Stimulated activated CD8-positive, alpha-beta memory T cell treated with anti-CD3 and anti-CD28 coated beads, Interleukin-7, amount 100 ng/mL, for 48 hours (primary cell): ENCODE data around the gene FAM168A.
"Not testable (repeated sequence)": the region's sequence is repeated elsewhere in the genome, so short reads cannot be mapped to it uniquely, and the experiment has no call there.

Experiments
- DNase-seq, 2 donors: peaks; one replicate each; pipeline ENCODE4 v3.0.0-alpha.2; 2020; ENCODE audit warnings: low read depth in 1 of 2; ENCODE audit errors: extremely low read depth in 1 of 2

Gene FAM168A

DNA sequence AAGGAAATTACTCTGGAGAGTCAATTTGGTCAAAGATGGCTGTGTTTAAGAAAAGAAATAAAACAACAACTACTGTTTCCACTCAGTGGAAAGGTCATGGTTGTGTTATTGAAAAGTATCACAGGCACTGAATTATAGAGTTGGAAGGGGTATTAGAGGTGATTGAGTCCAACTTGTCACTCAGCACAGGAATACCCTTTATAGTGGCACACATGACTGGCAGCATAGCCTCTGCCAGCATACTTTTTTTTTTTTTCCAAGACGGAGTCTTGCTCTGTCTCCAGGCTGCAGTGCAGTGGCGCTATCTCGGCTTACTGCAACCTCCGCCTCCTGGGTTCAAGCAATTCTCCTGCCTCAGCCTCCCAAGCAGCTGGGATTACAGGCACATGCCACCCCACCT is 161.1 kb downstream of the FAM168A start:
- DNase-seq = not testable (repeated sequence)

DNA sequence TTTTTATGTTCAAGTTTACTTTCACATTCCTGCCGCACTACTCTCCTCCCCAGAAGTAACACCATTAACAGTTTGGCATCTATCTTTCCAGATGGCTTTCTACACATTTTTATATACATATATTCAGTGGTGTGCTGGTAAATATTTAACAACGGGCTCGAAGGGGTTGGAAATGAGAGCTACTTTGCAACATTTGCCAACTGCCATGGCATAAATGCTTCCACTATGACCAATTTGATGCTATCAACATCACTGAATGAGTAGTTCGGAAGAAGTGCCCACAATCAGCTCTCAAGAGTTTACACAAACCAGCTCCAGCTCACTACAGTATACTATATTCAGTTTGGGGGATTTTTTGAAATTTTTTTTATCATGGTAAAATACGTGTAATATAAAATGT is 166.5 kb downstream of the FAM168A start:
- no peak for DNase-seq

DNA sequence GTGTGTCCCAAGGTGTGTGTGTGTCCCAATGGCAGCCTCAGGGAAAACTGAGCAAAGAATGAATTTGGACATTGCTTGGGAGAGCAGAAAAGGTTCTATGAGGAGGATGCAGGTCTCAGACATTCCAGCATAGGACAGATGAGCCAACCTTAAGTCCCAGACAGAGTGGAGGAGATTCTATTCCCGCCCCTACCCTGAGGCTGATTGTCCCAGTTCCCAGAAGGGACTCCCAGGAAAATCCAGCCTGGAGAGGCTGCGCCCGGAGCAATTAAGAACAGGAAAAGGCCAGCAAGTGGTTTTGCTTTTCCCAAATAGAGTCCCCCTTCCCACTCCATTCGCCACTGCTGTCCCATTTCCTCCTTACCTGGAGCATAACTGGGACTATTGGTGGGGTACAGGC is 167.6 kb downstream of the FAM168A start:
- DNase-seq = no peak

DNA sequence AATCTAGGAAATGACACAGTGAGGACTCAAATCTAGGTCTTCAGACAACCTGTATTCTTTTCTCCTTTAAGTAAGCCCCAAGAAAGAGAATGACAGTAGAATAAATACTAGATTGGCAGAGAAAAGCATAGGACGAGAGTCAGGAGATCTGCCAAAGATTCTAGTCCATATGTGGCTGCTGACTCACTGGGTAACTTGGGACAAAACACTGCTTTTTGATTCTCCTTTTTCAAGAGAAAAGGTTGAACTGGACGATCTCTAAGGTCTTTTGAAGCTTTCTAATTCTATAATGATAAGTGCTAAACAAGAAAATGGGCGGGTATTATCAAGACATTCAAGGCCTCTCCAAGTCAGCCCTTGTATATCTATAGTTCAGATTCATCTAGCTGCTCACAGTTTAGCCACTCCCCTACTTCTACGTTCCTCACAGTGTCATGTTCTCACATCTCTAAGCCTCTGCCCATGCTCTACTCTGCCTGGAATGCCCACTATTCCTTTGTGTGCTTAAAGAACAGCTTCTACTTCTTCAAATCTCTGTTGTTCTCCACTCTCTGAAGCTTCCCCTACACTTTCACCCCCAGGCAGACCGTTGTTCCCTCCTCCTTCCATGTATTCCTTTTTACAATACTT is 168.7 kb downstream of the FAM168A start:
- DNase-seq = no peak

DNA sequence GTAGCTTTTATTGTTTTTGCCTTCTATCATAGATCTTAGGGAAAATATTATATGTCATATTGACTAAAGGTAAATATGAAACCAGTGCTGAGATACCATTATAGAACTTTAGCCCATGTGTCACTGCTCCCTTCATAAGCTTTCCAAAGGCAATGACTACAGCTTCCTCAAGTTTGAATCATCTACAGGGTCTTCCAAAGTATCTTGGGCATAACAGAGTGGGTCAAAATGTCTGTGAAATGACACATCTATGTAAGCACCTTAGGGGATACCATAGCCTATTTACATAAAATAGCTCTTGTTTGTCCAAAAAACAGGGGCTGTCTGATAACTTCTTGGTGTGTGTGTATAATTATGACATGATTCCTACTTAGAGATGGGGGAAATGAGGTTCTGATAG is 169.2 kb downstream of the FAM168A start:
- DNase-seq = no peak

DNA sequence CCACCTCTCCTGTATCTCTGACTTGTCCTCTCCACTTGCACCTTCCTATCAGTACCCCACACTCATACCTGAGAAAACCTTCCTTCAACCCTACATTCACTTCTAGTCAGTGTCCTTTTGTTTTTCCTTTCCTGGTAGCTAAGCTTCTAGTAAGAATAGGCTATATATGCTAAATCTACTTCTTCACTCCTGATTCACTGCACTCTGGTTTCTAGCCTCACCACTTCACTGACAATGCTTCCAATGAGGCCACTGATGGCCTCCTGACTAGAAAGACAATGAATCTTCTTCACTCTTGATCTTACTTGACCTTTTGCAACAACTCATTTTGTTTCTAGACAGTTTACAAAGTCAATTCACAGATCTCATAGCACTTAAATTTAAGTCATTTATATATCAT is 169.7 kb downstream of the FAM168A start:
- no peak for DNase-seq

DNA sequence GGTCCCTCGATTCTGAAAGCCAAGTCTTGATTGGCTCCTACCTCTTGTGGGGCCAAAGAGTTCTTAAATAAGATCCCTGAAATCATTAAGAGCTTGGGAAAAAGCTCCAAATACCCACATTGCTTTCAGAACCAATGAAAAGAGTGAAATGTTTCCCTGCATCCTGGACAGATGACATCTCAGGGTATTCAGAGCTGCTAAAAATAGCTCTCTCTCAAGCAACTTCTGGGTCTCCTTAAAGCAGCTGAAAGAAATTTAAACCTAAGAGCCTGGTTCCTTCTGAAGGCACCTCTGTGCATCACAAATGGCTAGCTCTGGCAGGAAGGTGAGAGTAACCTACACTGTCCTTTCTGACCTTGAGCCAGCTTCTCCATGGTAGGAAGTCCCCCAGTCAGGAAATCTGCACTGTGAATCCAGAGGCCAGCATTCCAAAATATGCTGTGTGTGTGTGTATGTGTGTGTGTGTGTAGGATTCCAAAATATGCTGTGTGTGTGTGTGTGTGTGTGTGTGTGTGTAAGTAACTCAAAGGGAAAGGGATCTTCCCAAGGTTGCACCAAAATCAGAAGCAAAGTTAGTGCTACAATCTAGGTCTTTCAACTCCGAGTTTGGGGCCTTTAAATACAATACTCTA is 171.6 kb downstream of the FAM168A start:
- DNase-seq = no peak

DNA sequence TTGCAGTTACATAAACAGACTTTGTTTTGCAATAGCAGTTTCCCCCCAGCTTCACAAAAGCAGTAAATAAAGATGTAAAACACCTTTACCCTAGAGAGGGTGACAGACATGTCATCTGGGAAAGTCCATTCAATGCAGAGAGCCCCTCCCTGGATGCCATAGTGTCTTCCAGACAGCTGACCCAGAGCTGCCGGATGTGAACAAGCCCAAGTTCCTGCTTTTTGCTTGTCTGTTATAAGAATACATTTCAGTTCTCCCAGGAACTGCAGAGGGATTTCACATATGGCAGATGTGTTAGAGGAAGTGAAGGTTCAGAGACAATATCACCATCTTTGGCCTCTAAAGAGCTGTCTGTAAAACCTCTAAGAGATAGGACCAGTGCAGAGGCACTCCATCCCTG is 172.8 kb downstream of the FAM168A start:
- no peak for DNase-seq

DNA sequence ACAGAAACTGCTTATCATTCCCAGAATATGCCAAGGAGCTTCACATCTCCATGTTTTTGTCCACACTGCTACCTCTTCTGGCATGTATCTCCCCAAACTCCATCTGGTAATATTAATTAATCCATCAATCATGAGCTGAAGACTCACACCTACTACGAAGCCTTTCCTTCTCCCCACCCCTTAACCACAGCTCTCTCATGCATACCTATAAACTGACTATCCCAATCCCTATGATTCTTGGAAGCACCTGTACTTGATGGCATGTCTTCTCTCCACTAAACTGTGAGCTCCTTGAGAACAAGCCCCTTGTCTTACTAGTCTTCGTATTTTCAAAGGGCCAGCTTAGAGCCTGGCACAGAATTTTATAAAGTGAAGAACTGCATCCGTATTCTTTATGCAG is 174.4 kb downstream of the FAM168A start:
- DNase-seq = no peak

DNA sequence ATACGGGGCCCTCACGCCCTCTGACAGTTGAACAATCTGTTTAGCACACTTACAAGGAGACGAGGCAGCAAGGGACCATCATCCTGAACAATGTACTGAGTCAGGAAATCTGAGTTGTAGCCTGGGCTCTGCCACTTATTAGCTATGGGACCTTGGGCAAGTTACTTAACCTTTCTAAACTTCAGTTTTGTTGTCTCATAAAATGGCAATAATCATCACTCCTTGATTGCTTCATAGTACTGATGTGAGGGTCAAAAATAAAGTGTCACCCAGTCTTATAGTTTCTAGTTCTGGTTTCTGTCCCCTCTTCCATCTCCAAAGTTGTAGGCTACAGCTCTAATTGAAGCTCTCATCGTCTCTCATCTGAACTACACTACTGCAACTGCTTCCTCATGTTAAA is 175.0 kb downstream of the FAM168A start:
- DNase-seq = no peak

DNA sequence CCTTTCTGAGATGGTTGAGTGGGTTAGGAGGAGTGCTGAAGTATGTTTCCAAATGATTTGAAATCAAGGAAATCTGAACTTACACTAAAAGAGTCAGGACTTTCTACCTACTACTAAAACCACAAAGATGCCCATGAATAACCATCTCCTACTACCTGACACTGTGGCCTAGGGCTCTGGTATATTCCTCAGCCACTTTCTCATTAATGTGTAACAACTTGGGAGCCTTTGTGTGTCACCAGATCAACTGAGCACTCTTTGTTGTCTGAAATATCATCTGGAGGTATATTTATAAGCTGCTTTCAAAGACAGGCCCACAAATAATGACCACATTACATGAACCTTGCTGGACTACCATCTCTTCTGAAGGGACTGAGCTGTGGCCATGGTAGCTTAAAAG is 177.8 kb downstream of the FAM168A start:
- no peak for DNase-seq

DNA sequence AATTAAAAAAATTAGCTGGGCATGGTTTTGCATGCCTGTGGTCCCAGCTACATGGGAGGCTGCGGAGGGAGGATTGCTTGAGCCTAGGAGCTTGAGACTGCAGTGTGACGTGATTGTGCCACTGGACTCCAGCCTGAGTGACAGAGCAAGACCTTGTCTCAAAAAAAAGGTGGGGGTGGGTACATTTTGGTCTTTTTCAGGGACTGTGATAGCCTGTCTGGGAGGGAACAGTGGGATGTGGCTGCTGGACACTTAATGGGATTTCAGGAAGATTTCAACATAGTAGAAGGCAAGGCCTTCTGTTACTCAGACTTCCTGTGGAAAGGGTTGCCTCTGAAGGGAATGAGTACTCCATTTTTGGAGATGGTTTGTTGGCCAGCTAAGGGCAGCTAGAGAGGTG is 181.1 kb downstream of the FAM168A start:
- no peak for DNase-seq

DNA sequence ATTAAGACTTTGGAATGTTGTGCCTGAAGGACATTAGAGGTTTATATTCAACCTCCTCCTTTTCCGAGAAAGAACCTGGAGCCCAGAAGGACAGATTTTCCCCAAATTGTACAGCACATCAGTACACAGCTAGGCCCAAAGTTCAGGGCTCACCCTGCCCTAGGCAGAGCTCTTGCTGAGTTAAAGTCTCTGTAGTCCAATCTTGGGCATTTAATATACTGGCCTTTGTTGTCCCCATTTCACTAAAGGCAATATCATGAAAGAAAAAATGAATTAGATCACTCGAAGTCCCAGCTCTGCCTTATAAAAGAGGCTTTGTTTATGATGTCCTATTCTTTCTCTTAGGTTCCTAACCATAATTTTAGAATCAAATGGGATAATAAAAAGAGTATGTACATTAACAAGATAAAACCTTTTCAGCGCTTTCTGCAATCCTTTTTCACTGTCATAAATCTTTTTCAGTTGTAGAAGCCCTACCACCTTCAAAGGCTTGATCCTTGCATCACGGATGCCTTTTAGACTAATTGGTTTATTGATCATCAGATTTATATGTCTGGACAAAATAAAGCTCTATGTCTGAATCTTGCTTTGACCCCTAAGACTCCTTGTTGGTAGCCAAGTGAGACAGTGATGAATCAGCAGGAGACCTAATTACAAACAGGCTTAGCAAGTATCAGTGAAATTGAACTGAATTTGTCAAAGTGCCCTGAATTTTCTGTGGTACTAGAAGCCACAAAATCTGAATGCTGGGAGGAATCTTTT is 181.9 kb downstream of the FAM168A start:
- no peak for DNase-seq

DNA sequence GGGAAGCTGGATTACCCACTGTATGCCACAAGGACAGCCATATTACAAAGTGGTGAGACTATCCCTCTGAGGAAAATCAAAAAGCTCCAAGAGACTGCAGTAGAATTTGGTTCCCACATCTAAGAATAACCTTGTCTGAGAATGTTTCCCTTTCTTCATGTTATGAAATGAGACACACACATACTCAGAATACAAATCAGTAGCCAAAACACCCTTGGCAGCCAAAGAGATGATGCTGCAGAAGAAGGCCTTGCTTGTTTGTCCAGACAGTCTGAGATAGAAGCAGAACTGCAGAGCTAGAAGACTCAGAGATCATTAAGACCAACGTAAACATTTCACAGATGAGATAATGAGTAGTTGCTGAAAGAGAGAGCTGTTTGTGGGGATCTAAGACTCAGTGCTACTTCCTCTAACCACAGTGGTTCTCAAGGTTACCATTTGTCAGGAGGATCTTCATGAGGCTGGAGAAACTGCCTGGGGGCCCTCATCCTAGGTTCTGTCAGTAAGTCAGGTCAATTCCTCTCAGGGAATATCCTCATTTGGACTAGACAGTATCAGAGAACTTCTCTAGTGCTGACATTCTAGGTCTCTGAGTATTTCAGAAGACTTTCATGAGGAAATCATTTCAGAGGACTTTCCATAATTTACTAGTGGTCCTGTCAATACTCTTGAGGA is 182.8 kb downstream of the FAM168A start:
- no peak for DNase-seq

DNA sequence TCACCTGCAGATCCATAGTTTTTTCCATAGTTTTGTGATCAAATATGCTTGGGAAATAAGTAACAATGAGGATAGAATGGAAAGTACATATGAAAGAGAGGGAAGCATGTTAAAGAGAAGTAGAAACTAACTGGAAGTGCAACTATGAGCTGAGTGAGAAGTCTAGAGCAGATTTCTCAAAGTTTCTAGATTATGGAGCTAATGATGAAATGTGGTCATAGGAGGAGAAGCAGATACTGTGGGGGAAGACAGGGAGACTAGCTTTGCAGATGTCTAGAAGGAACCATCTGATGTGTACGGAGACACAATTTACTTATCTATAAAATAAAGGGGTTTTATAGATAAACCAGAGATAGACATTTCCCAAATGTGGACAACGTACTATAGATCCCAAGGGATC is 184.7 kb downstream of the FAM168A start:
- DNase-seq = no peak

DNA sequence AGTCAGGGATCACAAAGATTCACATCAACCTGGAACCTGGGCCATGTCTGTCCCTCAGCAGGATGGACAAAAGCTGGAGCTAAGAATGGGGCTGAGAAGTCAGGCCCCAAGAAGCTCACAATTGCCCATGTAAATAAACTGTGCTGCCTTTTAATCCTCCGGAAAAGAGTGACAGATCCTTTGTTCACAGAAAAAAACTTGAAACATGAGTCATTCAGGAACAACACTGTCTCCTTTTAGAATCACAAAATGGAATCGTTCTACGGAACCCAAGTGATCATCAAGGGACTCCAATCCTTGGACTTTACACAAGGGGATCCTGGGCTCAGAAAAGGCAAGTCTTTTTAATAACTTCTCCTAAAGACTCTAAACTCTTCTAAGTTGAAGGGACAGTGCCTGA is 185.6 kb downstream of the FAM168A start:
- DNase-seq = no peak

DNA sequence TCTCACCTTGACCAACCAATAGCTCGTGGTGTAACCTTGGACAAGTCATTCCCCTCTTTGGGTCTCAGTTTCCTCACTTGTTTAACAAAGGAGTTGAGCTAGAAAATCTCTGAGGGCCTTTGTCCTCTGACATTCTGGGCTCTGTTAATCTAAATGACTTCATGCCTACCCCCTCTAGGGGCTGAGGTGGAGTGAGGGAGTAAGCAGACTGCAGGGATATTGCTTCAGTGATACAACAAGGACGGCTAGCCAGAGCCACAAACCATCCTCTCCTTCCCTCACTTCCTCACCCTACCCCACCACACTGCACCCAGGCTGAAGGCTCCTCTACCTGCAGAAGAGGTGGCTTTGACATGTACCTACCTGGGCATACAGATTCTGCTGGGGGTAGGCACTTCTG is 186.9 kb downstream of the FAM168A start:
- no peak for DNase-seq

DNA sequence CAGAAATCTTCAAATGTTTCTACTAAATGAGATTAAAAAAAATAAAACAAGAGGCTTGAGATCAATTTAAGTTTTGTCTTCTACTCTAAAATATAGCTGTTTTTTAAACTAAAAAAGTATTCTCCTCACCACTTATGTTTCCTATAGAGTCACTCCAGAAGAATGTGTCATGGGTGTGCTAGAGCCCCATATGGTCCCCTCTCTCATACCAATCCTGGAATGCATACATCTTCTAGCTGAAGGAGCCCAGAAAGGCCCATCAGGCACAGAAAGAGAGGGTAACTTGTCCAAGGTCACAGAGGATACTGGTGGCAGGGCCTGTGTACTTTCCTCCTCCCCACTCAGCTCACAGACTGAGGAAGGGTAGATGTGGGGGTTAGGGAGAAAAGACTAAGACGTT is 187.3 kb downstream of the FAM168A start:
- DNase-seq = no peak

DNA sequence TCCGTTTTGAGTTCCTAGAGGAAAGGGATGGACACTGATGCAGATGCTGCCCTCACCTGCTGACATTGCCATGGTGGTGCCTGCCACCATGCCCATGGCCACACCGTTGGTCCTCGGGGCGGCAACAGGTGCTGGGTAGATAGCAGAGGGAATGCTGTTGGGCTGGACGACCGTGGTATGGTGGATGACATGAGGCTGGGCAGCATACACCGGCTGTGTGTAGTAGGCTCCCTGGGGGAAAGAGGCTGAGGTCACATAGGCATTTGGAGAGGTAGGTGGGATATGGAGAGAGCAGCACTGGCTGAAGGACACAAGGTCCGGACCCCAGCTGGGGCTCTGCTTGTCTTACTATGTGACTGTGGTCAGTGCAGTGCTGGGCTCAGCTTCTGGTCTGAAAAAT is 188.5 kb downstream of the FAM168A start:
- DNase-seq = no peak

DNA sequence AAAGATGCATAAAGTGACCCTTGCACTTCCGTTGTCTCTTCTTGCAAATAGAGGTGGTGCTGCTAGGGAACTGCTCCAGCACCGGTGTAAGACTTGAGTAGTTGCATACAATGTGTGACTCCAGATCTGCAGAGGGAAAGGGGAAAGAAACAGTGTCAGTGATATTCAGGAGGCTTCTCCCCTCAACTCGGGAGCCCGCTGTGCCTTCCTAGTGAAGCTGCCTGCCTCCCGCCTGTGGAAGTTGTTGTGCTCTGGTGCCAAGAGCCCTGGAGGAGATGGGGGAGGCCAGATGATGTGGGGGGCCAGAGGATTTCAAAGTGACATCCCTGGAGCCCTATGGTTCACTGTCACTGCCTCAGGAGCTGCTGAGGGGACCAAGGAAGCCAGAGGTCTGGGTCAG is 191.3 kb downstream of the FAM168A start:
- no peak for DNase-seq

DNA sequence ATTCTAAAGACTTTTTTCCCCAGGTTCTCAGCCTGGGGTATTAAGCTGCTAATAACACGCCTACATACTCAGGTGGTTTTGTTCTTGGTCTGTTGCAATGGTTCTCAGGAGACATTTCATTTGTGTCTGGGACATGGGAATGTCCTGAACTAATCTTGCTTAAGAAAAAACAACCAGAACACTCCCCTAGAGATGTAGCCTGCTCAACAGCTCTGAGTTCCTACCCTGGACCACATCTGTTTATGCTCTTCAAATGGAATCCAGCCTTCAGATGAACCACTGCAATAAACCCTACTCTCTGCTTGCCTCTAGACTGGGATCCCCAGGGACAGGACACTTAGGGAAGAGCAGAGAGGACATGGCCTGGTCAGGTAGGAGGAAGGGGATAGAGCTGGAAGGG is 191.8 kb downstream of the FAM168A start:
- no peak for DNase-seq

DNA sequence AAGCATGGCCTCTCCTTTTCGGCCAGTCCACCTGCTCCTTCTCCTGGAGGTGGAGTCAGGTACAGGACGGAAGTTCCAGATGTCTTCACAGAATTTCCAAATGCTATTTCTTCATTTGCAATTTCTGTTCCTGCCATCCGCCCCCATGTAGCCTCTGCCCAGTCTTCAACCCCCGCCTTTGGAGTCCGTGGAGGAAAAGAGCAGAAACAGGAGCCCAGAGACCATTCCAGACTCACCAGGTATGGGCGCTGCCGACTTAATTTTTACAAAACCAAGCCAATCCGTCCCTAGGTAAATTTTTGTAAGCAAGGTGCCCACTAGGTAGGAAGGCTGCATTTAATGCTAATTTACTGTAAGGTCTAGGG is 192.8 kb downstream of the FAM168A start:
- DNase-seq = no peak
